ENCODE data around the gene MTRF1.
"Not testable (repeated sequence)": the region's sequence is repeated elsewhere in the genome, so short reads cannot be mapped to it uniquely, and the experiment has no call there.

MTRF1 gene

GRCh38 chr13:41222259-41222852 is 41.0 kb downstream of the MTRF1 start:
- DNase-seq: peak; percentile 55 to 70 (median 69)

- DNase-seq: no peak
These were observed 43.0 kb downstream of the MTRF1 start for GRCh38 chr13:41220401-41220800.

- no peak for DNase-seq
These were observed 47.2 kb downstream of the MTRF1 start for GRCh38 chr13:41216160-41216559.

DNA sequence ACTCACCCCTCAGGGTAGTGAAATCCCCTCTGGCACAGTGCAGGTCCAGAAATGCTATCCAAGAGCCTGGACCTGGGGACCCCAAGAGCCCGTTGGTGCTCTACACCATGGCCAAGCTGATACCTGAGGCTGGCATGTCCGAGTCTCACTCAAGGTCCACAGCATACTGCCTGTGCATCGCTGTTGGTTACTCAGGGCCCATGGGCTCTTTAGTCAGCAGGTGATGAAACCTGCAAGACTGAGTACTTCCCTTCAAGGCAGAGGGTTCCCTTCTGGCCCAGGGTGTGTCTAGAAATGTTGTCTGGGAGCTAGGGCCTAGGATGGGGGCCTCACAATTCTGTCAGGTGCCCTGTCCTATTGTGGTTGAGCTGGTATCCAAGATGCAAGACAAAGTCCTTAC is 49.5 kb downstream of the MTRF1 start:
- DNase-seq: no peak

GRCh38 chr13:41213316-41213715 is 50.1 kb downstream of the MTRF1 start:
- no peak for DNase-seq

- DNase-seq: no peak
These were observed 50.5 kb downstream of the MTRF1 start for GRCh38 chr13:41212881-41213280.

DNA sequence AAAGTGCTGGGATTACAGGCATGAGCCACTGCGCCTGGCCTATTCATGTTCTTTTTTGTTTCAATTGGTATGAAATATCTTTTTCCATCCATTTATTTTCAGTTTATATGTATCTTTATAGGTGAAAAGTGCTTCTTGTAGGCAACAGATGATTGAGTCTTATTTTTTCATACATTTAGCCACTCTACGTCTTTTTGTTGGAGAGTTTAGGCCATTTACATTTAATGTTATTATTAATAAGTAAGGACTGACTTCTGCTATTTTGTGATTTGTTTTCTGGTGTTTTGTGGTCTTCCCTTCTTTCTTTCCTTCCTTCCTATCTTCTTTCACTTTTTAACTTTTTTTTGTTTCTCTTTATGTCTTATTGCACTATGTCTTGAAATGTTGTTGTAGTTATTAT is 52.3 kb downstream of the MTRF1 start:
- no peak for DNase-seq

GRCh38 chr13:41206467-41206866 is 56.9 kb downstream of the MTRF1 start:
- DNase-seq: no peak

GRCh38 chr13:41203810-41204209 is 59.6 kb downstream of the MTRF1 start:
- DNase-seq: no peak

DNA sequence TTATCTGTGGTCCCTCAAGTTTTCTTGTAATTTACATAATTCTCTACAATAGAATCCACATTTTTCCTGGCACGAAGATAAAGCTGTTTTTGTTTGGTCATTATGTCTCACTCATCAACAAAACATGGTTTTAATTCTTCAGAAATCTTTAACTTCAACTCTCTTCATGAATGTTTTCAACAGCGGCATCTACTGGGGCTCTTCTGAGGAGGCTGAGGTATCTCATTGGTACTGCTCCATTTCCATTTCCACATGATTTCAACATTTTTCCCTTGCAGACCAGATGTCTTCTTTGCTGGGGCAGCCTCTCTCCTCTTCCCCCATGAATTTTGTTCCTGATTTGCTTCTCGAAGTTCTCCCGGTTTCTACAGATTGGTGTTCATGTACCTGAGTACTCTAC is 63.2 kb downstream of the MTRF1 start:
- no peak for DNase-seq

DNA sequence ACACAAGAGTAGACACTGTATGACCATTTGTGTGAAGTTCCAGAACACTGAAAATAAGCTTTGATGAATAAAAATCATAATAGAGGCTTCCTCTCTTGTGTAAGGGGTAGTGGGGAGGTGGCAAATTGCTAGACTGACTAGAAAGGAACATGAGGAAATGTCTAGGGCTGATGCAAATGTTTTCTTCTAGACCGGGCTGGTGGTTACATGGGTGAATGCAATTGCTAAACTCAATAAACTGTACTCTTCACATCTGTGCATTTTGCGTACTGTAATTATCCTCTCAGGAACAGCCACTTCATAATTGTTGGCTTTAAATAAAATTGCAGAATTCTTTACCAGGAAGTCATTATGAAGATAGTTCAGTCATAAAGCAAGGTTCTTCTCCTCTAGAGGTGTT is 63.9 kb downstream of the MTRF1 start:
- no peak for DNase-seq

DNA sequence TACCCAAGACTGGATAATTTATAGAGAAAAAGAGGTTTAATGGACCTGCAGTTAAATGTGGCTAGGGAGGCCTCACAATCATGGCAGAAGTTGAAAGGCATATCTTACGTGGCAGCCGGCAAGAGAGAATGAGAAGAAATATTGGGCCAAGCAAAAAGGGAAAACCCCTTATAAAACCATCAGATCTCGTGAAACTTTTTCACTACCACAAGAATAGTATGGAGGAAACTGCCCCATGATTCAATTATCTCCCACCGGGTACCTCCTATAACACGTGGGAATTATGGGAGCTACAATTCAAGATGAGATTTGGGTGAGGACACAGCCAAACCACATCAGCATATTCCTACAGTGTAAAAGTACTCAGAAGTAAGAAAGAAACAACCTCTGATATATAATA is 64.3 kb downstream of the MTRF1 start:
- DNase-seq: no peak

- no peak for DNase-seq
These were observed 66.8 kb downstream of the MTRF1 start for GRCh38 chr13:41196620-41197019.

DNA sequence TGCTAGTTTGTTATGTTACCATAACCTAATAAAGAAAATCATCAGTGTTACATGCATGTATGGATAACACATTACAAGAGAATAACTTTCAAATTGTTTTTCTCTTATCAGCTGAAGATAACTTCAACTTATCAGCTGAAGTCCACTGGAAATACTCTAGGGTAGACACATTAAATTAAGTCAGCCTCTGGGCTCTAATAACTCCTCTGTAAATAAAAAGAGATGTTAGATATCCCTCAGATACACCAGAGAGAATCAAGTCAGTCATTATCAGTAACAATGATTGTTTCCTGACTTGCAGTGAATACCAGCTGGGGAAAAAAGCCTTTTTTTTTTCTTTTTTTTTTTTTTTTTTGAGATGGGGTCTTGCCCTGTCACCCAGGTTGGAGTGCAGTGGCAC is 67.4 kb downstream of the MTRF1 start:
- DNase-seq: no peak

- peak; percentile 97 to 98 (median 97) for DNase-seq
These were observed 69.2 kb downstream of the MTRF1 start, which contains the start of gene KBTBD7 for GRCh38 chr13:41193919-41194824. TSS of gene KBTBD7 (minus strand) at chr13:41194569. CDS start at chr13:41194257, 312 bp downstream.

- no peak for DNase-seq
These were observed 69.9 kb downstream of the MTRF1 start for GRCh38 chr13:41193469-41193868.

GRCh38 chr13:41188584-41188983 is 74.8 kb downstream of the MTRF1 start:
- DNase-seq: peak in 1 of 3 donors; percentile 10

GRCh38 chr13:41186481-41186880 is 76.9 kb downstream of the MTRF1 start:
- DNase-seq: no peak

GRCh38 chr13:41182231-41182630 is 81.1 kb downstream of the MTRF1 start:
- no peak for DNase-seq

DNA sequence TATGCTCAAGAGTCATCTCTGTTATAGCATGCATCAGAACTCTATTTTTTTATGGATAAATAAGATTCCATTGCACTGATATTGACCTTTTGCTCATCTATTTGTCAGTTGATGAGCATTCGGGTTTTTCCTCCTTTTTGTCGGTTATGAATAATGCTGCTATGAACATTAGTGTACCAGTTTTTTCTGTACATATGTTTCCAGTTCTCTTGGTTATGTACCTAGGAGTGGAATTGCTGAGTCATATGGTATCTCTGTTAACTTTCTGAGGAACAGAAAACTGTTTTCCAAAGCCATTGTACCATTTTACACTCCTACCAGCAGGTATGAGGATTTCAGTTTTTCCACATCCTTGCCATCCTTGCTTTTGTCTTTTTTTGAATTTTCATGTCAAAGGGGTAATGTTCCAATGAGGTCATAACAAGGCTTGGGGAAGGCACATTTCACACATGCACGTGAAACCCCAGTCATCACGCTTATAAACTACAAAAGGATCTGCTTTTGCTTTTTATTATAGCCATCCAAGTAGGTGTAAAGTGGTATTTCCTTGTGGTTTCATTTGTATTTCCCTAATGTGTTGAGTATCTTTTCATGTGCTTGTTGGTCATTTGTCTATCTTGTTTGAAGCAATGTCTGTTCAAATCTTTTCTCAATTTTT is 83.7 kb downstream of the MTRF1 start:
- peak in 1 of 3 donors; percentile 20 for DNase-seq

DNA sequence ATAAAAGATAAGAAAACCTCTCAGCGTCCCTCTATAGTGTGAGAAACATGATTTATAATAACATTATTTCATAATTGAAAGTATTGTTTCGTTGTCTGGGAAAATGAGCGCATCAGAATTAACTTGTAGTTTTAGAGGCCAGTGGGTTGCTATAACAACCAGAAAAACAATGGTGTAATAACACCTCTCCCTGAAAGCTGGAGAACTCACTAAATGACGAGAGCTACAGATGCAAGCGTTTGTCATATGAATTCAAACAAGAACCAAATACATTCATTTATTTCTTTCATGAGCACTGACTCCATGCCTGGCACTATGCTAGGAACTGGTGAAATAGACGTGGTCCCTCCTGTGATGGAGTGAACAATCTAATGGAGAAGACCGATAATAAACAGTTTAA is 85.3 kb downstream of the MTRF1 start:
- DNase-seq: peak in 2 of 3 donors; percentile 26 to 49

DNA sequence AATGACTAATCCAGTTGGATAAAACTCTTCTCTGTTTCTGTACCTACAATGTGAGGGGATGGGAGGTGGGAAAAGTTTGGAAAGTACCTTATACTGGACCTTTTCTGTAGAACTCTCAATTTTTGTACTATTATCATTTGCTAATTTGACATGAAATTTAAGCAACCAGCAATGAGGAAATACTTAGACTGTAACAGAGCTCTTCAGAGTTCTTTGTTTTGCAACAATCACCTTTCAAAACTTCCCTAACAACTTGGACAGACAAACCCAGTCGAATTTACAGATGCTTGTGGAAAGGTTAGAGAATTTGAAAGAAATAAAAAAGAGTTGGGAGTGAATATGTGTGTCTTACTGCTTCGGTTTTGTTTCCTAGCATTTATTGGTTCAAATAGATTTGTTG is 85.8 kb downstream of the MTRF1 start:
- DNase-seq: peak; percentile 12 to 50 (median 35)

- not testable (repeated sequence) for DNase-seq
These were observed 87.8 kb downstream of the MTRF1 start for GRCh38 chr13:41175576-41175975.
